Upper lobe of right lung (tissue), 1 donor: ENCODE measurements around the gene RIPOR1. TPM values are rescaled to one million over a fixed set of nuclear protein-coding genes. Genes with fewer than 3 reads are reported as not detected.

ENCODE experiments used
- ATAC-seq: fragments of 200-7000 bp; cut with Tn5 transposase; one replicate; pipeline ENCODE4 v1.9.1; 2020; ENCODE audit warnings: mild to moderate bottlenecking, moderate library complexity
- DNase-seq: peaks from one replicate; pipeline ENCODE4 v3.0.0-alpha.2; 2020
- H3K27ac ChIP-seq: fragments of 200-600 bp; one replicate; pipeline ENCODE4 v1.8.0; 2022
- H3K27me3 ChIP-seq: fragments of 200-600 bp; one replicate; pipeline ENCODE4 v1.8.0; 2022; ENCODE audit warnings: mild to moderate bottlenecking
- H3K36me3 ChIP-seq: fragments of 200-600 bp; one replicate; pipeline ENCODE4 v1.8.0; 2022
- H3K4me1 ChIP-seq: fragments of 200-600 bp; one replicate; pipeline ENCODE4 v1.8.0; 2022
- H3K4me3 ChIP-seq: fragments of 200-600 bp; one replicate; pipeline ENCODE4 v1.8.0; 2022; ENCODE audit warnings: mild to moderate bottlenecking
- H3K9me3 ChIP-seq: fragments of 200-600 bp; one replicate; pipeline ENCODE4 v1.8.0; 2022
- CTCF ChIP-seq: fragments of 200-600 bp; IDR thresholded peaks from one replicate; pipeline ENCODE4 v1.8.0; 2022; ENCODE audit warnings: antibody characterized with exemption
- intact Hi-C: fragments of 100-400 bp; cut with DNase I; formaldehyde crosslinking; loops from one replicate; pipeline ENCODE4 v1.11.0; 2022
- total RNA-seq: library from RNA; stranded (reverse); fragmentation: NEBNext Ultra II Directional; extraction: Animal tissue kit (Norgen Biotek cat#: 25700); gene quantifications from one replicate; pipeline ENCODE4 v1.2.1, GENCODE V29; 2021
- donor health status: DM: no; HTN: yes; CAD: no; lungs with severe emphysema.

The RIPOR1 gene
- total RNA-seq, 1 donor from 2014 or later: 133 TPM

- TF ChIP-seq CTCF: no peak
- DNase-seq: peak; percentile 80
- H3K27ac ChIP-seq: peak overlapping the region; percentile 90
- intact Hi-C loops: no loop called here
- peaks cover 33% of the 10 kb centered on the region for H3K36me3 ChIP-seq
- H3K27me3 ChIP-seq: no peaks in the 10 kb centered on the region
- no peaks in the 10 kb centered on the region for H3K9me3 ChIP-seq
- peak overlapping the region; percentile 69 for H3K4me3 ChIP-seq
- peaks cover 35% of the 10 kb centered on the region for H3K4me1 ChIP-seq
- ATAC-seq: peak; percentile 63
Observed at GRCh38 chr16:67537270-67537635, 8.6 kb downstream of the RIPOR1 start.

- TF ChIP-seq CTCF: no peak
- Histone ChIP-seq H3K36me3 (peaks cover 36% of the 10 kb centered on the region), H3K9me3 (no peaks in the 10 kb centered on the region), H3K27me3 (no peaks in the 10 kb centered on the region), H3K4me3 (peak overlapping the region; percentile 69), H3K4me1 (peaks cover 34% of the 10 kb centered on the region), H3K27ac (peak overlapping the region; percentile 90)
- intact Hi-C loops: no loop called here
- peak; percentile 74 for ATAC-seq
- peak; percentile 84 for DNase-seq
Observed at GRCh38 chr16:67537636-67538591, 9.3 kb downstream of the RIPOR1 start.

GRCh38 chr16:67538666-67539101 lies 10.1 kb downstream of the RIPOR1 start:
- peak overlapping the region; percentile 69 for H3K4me3 ChIP-seq
- peaks cover 31% of the 10 kb centered on the region for H3K4me1 ChIP-seq
- H3K27me3 ChIP-seq: no peaks in the 10 kb centered on the region
- DNase-seq (no peak), ATAC-seq (peak; percentile 1)
- peak overlapping the region; percentile 90 for H3K27ac ChIP-seq
- no peaks in the 10 kb centered on the region for H3K9me3 ChIP-seq
- no peak for TF ChIP-seq CTCF
- peaks cover 44% of the 10 kb centered on the region for H3K36me3 ChIP-seq
- intact Hi-C loops: no loop called here

- H3K9me3 ChIP-seq: no peaks in the 10 kb centered on the region
- no peaks in the 10 kb centered on the region for H3K27me3 ChIP-seq
- intact Hi-C loops: no loop called here
- H3K27ac ChIP-seq: no peak overlapping the region
- H3K4me1 ChIP-seq: peaks cover 35% of the 10 kb centered on the region
- no peak for ATAC-seq
- TF ChIP-seq CTCF: no peak
- peaks cover 49% of the 10 kb centered on the region for H3K36me3 ChIP-seq
- DNase-seq: no peak
- peak overlapping the region; percentile 69 for H3K4me3 ChIP-seq
Observed at GRCh38 chr16:67539271-67539670, 10.6 kb downstream of the RIPOR1 start.

- Histone ChIP-seq H3K27ac (no peak overlapping the region), H3K9me3 (no peaks in the 10 kb centered on the region), H3K4me1 (peaks cover 39% of the 10 kb centered on the region), H3K27me3 (no peaks in the 10 kb centered on the region), H3K4me3 (peak overlapping the region; percentile 69), H3K36me3 (peaks cover 55% of the 10 kb centered on the region)
- no peak for TF ChIP-seq CTCF
- intact Hi-C loops: no loop called here
- DNase-seq (no peak), ATAC-seq (no peak)
Observed at GRCh38 chr16:67539691-67540635, 11.3 kb downstream of the RIPOR1 start.
